Astrocyte (in vitro differentiated cells and primary cell): ENCODE measurements around the gene ITPKB. TPM values are rescaled to one million over a fixed set of nuclear protein-coding genes. Genes with fewer than 3 reads are reported as not detected.

Source experiments
- DNase-seq: peaks from one replicate; pipeline ENCODE4 v3.0.0-alpha.2; 2010; ENCODE audit warnings: low read depth
- FAIRE-seq: peaks from 2 replicates; lab custom pipeline; 2011; peaks lifted over from hg19 to GRCh38; lab: Jason Lieb, UNC
- H2AFZ ChIP-seq: 2 replicates; pipeline ENCODE4 v1.6.0; 2012; ENCODE audit warnings: low read depth, low read length, inconsistent platforms
- H3K27ac ChIP-seq: 2 replicates; pipeline ENCODE4 v1.5.1; 2011; ENCODE audit warnings: low read depth, low read length, inconsistent platforms
- H3K27me3 ChIP-seq: 2 replicates; pipeline ENCODE4 v1.6.0; 2011; ENCODE audit warnings: low read length, inconsistent platforms; ENCODE audit not compliant: insufficient read depth
- H3K36me3 ChIP-seq: 2 replicates; pipeline ENCODE4 v1.5.1; 2011; ENCODE audit warnings: low read length, inconsistent platforms; ENCODE audit not compliant: insufficient read depth
- H3K4me1 ChIP-seq: 2 replicates; pipeline ENCODE4 v1.5.1; 2011; ENCODE audit warnings: low read length, inconsistent platforms; ENCODE audit not compliant: insufficient read depth
- H3K4me2 ChIP-seq: 2 replicates; pipeline ENCODE4 v1.6.0; 2012; ENCODE audit warnings: low read length, inconsistent platforms
- H3K4me3 ChIP-seq: 2 replicates; pipeline ENCODE4 v1.5.1; 2011; ENCODE audit warnings: low read depth, mild to moderate bottlenecking, low read length, inconsistent platforms; ENCODE audit not compliant: insufficient read depth
- H3K79me2 ChIP-seq: 2 replicates; pipeline ENCODE4 v1.6.0; 2012; ENCODE audit warnings: mild to moderate bottlenecking, low read length, inconsistent platforms; ENCODE audit not compliant: insufficient read depth
- H3K9ac ChIP-seq: 2 replicates; pipeline ENCODE4 v1.6.0; 2012; ENCODE audit warnings: mild to moderate bottlenecking, low read length, inconsistent platforms
- H3K9me3 ChIP-seq: 2 replicates; pipeline ENCODE4 v1.5.1; 2012; ENCODE audit warnings: low read depth, mild to moderate bottlenecking, low read length, inconsistent platforms; ENCODE audit not compliant: insufficient read depth
- H4K20me1 ChIP-seq: 2 replicates; pipeline ENCODE4 v1.6.0; 2012; ENCODE audit warnings: low read length, inconsistent platforms; ENCODE audit not compliant: insufficient read depth
- H3K27ac Mint-ChIP-seq: one replicate; pipeline ENCODE4 v1.8.0; 2021; ENCODE audit warnings: mild to moderate bottlenecking, mixed read lengths; ENCODE audit not compliant: unreplicated experiment
- H3K27me3 Mint-ChIP-seq: one replicate; pipeline ENCODE4 v1.8.0; 2021; ENCODE audit warnings: low read depth, mixed read lengths; ENCODE audit not compliant: unreplicated experiment
- H3K36me3 Mint-ChIP-seq: one replicate; pipeline ENCODE4 v1.8.0; 2021; ENCODE audit warnings: low read depth, mixed read lengths; ENCODE audit not compliant: unreplicated experiment
- H3K4me1 Mint-ChIP-seq: one replicate; pipeline ENCODE4 v1.8.0; 2021; ENCODE audit warnings: low read depth, mixed read lengths; ENCODE audit not compliant: unreplicated experiment
- H3K4me3 Mint-ChIP-seq: one replicate; pipeline ENCODE4 v1.8.0; 2021; ENCODE audit warnings: mild to moderate bottlenecking, moderate library complexity, mixed read lengths; ENCODE audit not compliant: unreplicated experiment
- H3K9me3 Mint-ChIP-seq: one replicate; pipeline ENCODE4 v1.8.0; 2021; ENCODE audit warnings: mild to moderate bottlenecking, mixed read lengths; ENCODE audit not compliant: unreplicated experiment
- EZH2 ChIP-seq: IDR thresholded peaks from 2 replicates; pipeline ENCODE4 v1.6.1; 2012; ENCODE audit warnings: mild to moderate bottlenecking, low read length, inconsistent platforms; ENCODE audit not compliant: insufficient read depth
- total RNA-seq: library from RNA; stranded (reverse); gene quantifications from 2 replicates; pipeline ENCODE4 v1.2.1, GENCODE V29; 2021
- TF ChIP-seq, protein P1 (sequence below): IDR thresholded peaks from 2 replicates; pipeline ENCODE4 v1.5.1; 2011; ENCODE audit warnings: low read depth, mild to moderate bottlenecking, inconsistent platforms, low read length, moderate library complexity; ENCODE audit not compliant: insufficient read depth

The ITPKB gene
- total RNA-seq, 1 donor from 2014 or later, result 10.5 TPM

DNA sequence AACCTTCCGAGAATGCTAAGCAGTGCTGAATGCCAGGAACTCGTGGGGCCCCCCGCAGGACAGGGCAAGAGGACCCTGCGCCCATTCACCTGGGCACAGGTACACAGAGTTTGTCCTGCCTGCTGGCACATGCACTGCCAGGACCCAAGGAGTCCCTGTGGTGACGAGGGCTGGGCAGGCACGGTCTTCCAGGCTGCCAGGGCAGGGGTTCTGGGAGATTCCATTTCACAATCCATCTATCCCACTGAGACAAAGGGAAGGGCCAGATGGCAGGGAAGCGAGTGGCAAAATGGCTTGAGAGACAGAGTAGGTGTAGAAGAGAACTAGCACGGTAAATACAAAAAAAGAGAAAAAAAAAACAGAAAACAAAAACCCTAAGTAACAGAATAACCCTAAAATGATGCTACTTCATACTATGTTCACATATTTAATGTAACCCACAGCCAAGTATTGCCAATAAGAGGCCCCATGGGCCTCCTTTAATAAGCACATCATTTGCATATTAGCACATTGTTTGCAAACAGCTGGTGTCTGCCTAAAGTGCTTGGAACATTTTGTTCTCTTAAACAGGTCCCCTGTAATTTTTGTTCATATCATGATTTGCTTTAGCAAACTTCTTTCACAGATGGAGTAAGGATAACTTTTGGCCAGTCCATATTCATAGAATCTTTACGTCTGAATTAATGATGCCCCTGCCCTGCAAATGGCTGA is 106.8 kb downstream of the ITPKB start:
- no peak overlapping the region for H3K27ac ChIP-seq
- H3K79me2 ChIP-seq, result no peaks in the 10 kb centered on the region
- peaks cover 5% of the 10 kb centered on the region for H3K36me3 Mint-ChIP-seq
- no peak overlapping the region for H3K4me3 ChIP-seq
- peaks cover 26% of the 10 kb centered on the region for H3K27me3 Mint-ChIP-seq
- no peak overlapping the region for H3K9ac ChIP-seq
- H3K9me3 ChIP-seq, result no peaks in the 10 kb centered on the region
- no peak overlapping the region for H3K27ac Mint-ChIP-seq
- FAIRE-seq, result no peak
- no peak for DNase-seq
- TF ChIP-seq EZH2, result no peak
- TF ChIP-seq, protein P1, sequence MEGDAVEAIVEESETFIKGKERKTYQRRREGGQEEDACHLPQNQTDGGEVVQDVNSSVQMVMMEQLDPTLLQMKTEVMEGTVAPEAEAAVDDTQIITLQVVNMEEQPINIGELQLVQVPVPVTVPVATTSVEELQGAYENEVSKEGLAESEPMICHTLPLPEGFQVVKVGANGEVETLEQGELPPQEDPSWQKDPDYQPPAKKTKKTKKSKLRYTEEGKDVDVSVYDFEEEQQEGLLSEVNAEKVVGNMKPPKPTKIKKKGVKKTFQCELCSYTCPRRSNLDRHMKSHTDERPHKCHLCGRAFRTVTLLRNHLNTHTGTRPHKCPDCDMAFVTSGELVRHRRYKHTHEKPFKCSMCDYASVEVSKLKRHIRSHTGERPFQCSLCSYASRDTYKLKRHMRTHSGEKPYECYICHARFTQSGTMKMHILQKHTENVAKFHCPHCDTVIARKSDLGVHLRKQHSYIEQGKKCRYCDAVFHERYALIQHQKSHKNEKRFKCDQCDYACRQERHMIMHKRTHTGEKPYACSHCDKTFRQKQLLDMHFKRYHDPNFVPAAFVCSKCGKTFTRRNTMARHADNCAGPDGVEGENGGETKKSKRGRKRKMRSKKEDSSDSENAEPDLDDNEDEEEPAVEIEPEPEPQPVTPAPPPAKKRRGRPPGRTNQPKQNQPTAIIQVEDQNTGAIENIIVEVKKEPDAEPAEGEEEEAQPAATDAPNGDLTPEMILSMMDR, result no peak
- H4K20me1 ChIP-seq, result no peaks in the 10 kb centered on the region
- no peaks in the 10 kb centered on the region for H3K36me3 ChIP-seq
- no peak overlapping the region for H3K4me2 ChIP-seq
- H3K4me1 Mint-ChIP-seq, result peaks cover 3% of the 10 kb centered on the region
- H3K4me3 Mint-ChIP-seq, result no peak overlapping the region
- no peak overlapping the region for H2AFZ ChIP-seq
- H3K9me3 Mint-ChIP-seq, result no peaks in the 10 kb centered on the region
- H3K27me3 ChIP-seq, result peaks cover 1% of the 10 kb centered on the region
- no peaks in the 10 kb centered on the region for H3K4me1 ChIP-seq

DNA sequence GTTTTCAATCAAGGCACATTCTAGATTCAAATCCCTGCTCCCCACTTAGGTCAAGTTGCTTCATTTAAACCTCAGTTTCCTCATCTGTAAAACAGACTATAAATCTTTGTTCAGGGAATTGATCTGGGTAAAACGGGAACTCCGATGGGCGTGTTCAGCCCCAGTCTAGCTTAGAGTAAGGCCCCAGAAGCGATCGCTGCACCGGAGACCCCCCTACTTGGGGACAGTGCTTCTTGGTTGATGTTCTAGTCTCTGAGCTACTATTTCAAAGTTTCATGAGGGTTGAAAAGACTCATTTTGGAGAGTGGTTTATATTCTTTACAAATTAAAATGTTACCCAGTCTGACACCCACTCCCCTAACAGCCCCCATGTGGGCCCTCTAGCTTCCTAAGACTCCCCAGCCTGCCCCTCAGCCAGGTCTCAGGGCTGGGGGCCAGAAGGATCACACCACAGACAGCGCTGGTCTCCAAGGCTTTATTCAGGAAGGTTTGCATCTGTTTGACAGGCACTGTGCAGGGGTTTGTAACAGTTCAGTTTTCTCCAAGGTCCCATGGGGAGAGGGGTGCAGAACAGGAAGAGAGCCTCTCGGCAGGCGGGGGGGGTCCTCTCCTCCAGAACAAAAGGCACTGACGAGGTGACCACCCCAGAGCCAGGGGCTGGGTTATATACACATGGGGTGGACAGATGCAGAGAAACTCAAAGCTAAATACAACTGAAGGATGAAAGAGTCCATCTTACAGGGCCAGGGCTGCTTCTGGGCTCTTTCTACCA is 107.7 kb downstream of the ITPKB start:
- Mint-ChIP-seq H3K4me3 (no peak overlapping the region), H3K4me1 (peaks cover 3% of the 10 kb centered on the region), H3K27me3 (peaks cover 29% of the 10 kb centered on the region), H3K36me3 (peaks cover 4% of the 10 kb centered on the region), H3K9me3 (no peaks in the 10 kb centered on the region), H3K27ac (no peak overlapping the region)
- Histone ChIP-seq H3K9me3 (no peaks in the 10 kb centered on the region), H2AFZ (no peak overlapping the region), H3K36me3 (no peaks in the 10 kb centered on the region), H3K27me3 (peaks cover 3% of the 10 kb centered on the region), H3K4me2 (no peak overlapping the region), H3K9ac (no peak overlapping the region), H3K4me3 (no peak overlapping the region), H4K20me1 (no peaks in the 10 kb centered on the region), H3K4me1 (no peaks in the 10 kb centered on the region), H3K79me2 (no peaks in the 10 kb centered on the region), H3K27ac (no peak overlapping the region)
- no peak for FAIRE-seq
- TF ChIP-seq, protein P1, result no peak
- TF ChIP-seq EZH2, result no peak
- no peak for DNase-seq

GRCh38 chr1:226630592-226630991 is 108.5 kb downstream of the ITPKB start:
- Mint-ChIP-seq H3K4me3 (no peak overlapping the region), H3K36me3 (no peaks in the 10 kb centered on the region), H3K4me1 (peaks cover 3% of the 10 kb centered on the region), H3K9me3 (no peaks in the 10 kb centered on the region), H3K27ac (no peak overlapping the region), H3K27me3 (peaks cover 38% of the 10 kb centered on the region)
- Histone ChIP-seq H3K9me3 (no peaks in the 10 kb centered on the region), H4K20me1 (no peaks in the 10 kb centered on the region), H3K4me1 (no peaks in the 10 kb centered on the region), H3K4me3 (no peak overlapping the region), H3K27me3 (peaks cover 3% of the 10 kb centered on the region), H3K9ac (no peak overlapping the region), H2AFZ (no peak overlapping the region), H3K36me3 (no peaks in the 10 kb centered on the region), H3K79me2 (no peaks in the 10 kb centered on the region), H3K4me2 (no peak overlapping the region), H3K27ac (no peak overlapping the region)
- TF ChIP-seq EZH2, result no peak
- TF ChIP-seq, protein P1, result no peak
- DNase-seq, result no peak
- no peak for FAIRE-seq
